HG03045 (cell line): ENCODE data around the gene DMD.

ENCODE experiments used
- ATAC-seq: cut with Tn5 transposase; IDR thresholded peaks from one replicate; pipeline ENCODE4 v1.9.1; 2021; ENCODE audit warnings: mild to moderate bottlenecking, moderate library complexity; ENCODE audit not compliant: unreplicated experiment

Gene DMD

GRCh38 chrX:31110657-31111056 is 2100.7 kb downstream of the DMD start:
- no peak for ATAC-seq

- peak; percentile 85 for ATAC-seq
Measured at GRCh38 chrX:31099536-31100090, 2111.7 kb downstream of the DMD start.

GRCh38 chrX:31098079-31098478 is 2113.3 kb downstream of the DMD start:
- no peak for ATAC-seq

GRCh38 chrX:31093639-31093975 is 2117.7 kb downstream of the DMD start:
- no peak for ATAC-seq

- peak; percentile 66 for ATAC-seq
Measured at GRCh38 chrX:31092970-31093638, 2118.2 kb downstream of the DMD start.

GRCh38 chrX:31092476-31092875 is 2118.9 kb downstream of the DMD start:
- no peak for ATAC-seq

- ATAC-seq, result no peak
Measured at GRCh38 chrX:31091819-31092218, 2119.5 kb downstream of the DMD start.

GRCh38 chrX:31074522-31074921 is 2136.8 kb downstream of the DMD start:
- no peak for ATAC-seq

- ATAC-seq, result no peak
Measured at GRCh38 chrX:31071725-31072124, 2139.6 kb downstream of the DMD start, which contains the start of gene FTHL17. Gene FTHL17, minus strand, starts transcription at chrX:31072041. Its CDS starts 88 bp downstream, at chrX:31071953.

GRCh38 chrX:31071262-31071661 is 2140.1 kb downstream of the DMD start:
- ATAC-seq, result no peak

GRCh38 chrX:31070057-31070468 is 2141.3 kb downstream of the DMD start:
- ATAC-seq, result peak; percentile 72
